HG02981 (cell line): ENCODE measurements around the gene UNC13A.
"Not testable (repeated sequence)": the region's sequence is repeated elsewhere in the genome, so short reads cannot be mapped to it uniquely, and the experiment has no call there.

Source experiments
- ATAC-seq: cut with Tn5 transposase; IDR thresholded peaks from one replicate; pipeline ENCODE4 v1.9.1; 2021; ENCODE audit warnings: mild to moderate bottlenecking, moderate library complexity; ENCODE audit not compliant: unreplicated experiment

UNC13A gene

DNA sequence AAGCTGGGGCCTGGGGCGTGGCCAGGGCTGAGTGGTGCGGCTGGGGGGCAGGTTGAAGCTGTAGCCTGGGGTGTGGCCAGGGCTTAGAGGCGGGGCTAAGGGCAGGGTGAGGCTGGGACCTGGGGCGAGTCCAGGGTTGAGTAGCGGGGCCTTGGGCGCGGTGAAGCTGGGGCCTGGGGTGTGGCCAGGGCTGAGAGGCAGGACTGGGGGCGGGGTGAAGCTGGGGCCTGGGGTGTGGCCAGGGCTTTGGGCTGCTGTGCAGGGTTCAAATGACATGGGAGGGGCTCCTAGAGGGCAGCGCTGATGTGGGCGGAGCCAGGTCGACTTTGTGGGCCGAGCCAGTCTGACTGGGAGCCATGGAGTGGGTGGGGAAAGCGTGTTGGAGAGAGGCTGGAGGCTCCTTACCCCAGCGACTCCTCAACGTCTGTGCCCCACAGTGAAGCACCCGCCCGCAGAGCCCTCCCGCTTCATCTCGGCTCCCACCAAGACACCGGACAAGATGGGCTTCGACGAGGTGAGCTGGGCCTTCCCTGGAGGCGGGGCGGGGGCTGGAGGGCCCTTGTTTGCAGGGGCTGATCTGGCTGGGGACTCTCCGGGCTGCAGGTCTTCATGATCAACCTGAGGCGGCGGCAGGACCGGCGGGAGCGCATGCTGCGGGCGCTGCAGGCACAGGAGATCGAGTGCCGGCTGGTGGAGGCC, 111.2 kb downstream of the UNC13A start:
- ATAC-seq: no peak

DNA sequence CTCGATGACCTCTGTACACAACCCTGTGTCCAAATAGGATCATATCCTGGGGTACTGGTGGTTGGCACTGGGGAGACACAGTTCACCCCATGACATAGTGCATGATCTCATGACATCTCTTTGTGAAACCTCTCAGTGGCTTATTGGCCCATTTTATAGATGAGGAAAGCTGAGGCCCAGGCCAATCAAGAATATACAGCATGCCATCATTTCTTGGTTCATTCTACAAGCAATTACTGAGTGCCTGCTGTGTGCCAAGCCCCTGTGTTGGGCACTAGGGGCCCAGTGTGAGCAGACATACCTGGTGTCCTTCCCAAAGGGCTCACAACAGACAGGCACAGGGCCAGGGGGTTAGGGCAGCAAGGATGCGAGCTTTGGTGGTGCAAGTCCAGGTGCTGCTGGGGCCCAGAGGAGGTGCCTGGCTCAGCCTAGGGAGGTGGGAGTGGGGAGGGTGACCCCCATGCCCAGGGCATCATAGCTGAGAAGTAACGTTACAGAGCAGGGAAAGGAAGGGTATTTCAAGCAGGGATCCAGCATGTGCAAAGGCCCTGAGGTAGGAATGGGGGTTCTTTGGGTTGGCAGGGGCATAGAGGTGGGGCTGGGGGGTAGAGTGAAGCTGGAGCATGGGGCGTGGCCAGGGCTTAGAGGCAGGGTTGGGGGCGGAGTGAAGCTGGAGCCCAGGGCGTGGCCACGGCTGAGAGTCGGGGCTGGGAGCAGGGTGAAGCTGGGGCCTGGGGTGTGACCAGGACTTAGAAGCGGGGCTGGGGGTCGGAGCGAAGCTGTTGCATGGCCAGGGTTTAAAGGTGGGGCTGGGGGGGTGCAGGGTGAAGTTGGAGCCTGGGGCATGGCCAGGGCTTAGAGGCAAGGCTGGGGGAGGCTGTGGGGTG, 112.0 kb downstream of the UNC13A start:
- no peak for ATAC-seq

DNA sequence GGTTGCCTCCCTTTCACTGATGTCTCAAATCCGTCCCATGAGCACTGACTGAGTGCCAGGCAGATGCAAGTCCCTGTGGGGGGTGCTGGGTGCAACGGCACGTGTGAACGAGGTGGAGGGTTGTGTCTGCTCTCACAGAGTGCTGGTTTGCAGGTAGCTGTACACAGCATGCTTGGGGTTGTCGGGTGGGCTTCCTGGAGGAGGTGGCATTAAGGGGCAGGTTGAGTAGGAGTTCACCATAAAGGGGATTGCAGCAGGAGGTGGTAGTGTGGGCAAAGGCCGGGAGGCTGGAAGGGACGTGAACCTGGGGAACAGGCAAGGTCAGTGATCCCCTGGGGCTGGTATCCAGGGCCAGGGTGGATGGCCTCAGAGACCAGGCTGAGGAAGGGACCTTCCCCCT, 115.5 kb downstream of the UNC13A start:
- ATAC-seq: no peak

DNA sequence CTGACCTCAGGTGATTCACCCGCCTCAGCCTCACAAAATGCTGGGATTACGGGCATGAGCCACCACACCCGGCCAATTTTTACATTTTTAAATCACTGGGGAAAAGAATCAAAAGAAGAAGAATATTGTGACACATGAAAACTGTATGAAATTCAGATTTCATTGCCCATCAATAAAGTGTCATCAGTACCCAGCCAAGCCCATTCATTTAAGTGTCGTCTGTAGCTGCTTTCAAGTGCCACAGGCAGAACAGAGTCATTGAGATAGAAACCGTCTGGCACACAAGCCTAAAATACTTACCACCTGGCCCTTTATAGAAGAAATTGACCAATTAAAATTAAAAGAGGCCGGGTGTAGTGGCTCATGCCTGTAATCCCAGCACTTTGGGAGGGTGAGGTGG, 117.4 kb downstream of the UNC13A start:
- no peak for ATAC-seq

DNA sequence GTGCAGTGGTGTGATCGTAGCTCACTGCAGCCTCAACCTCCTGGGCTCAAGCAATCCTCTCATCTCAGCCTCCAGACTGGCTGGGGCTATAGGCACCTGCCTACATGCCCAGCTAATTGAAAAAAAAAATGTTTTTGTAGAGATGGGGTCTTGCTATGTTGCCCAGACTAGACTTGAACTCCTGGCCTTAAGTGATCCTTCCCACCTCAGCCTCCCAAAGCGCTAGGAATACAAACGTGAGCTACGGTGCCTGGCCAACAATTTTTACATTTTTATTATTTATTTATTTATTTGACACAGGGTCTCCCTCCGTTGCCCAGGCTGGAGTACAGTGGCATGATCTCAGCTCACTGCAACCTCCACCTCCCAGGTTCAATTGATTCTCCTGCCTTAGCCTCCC, 117.9 kb downstream of the UNC13A start:
- not testable (repeated sequence) for ATAC-seq

DNA sequence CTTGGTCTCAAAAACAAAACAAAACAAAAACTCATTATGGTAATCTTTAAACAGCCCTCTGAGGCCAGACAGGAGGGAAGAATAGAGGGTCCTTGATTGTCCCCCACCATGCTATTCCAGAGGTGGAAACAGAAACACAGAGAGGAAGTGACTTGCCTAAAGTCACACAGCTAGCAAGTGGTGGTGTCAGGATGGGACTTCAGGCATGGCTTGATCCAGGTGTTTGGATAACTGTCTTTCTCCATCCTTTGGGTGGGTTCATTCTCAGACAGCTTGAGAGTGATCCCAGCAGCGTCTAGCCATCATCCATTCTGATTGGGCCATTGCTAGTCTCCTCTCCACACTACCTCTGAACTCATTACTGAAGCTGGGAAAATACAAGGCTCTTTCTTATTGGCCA, 120.2 kb downstream of the UNC13A start:
- no peak for ATAC-seq

DNA sequence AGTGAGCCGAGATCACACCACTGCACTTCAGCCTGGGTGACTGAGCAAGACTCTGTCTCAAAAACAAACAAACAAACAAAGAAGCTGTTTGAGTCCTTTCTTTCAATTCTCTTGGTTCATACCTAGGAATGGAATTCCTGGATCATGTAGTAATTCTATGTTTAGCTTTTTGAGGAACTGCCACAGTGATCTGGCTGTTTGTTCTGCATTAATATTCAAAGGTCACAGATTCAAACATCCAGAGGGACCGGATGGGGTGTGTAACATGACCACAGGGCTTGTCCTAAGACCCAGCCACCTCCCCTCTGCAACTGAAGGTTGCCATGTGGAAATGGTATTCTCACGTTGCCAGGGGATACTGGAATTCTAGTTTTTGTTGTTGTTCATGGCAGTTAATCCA, 122.5 kb downstream of the UNC13A start:
- no peak for ATAC-seq

DNA sequence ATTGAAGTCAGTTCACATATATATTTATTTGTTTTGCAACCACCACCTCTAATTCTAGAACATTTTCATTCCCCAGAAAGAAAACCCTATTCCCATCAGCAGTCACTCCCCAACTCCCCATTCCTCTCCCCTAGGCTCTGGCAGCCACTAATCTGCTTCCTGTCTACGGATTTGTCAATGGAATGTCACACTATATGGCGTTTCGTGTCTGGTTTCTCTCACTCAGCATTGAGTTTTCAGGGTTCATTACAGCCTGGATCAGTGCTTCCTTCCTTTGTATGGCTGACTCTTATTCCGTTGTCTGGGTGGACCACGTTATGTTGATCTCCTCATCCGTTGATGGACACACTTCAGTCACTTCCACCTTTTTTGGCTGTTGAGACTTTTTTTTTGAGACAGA, 123.4 kb downstream of the UNC13A start:
- ATAC-seq: no peak

DNA sequence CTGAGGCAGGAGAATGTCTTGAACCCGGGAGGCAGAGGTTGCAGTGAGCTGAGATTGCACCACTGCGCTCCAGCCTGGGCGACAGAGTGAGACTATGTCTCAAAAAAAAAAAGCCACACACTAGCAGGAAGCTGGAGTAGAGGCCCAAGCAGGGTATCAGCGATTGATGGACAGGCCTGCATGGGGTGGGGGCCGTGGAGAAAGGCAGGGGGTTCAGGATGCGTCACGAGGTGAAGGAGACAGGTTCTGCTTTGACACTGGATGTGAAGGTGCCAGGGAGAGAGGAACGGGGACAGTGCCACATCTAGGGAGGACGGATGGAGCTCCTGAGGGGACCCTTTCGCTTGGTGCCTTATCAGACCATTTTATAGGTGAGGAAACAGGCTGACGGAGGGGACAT, 125.6 kb downstream of the UNC13A start:
- ATAC-seq: no peak

DNA sequence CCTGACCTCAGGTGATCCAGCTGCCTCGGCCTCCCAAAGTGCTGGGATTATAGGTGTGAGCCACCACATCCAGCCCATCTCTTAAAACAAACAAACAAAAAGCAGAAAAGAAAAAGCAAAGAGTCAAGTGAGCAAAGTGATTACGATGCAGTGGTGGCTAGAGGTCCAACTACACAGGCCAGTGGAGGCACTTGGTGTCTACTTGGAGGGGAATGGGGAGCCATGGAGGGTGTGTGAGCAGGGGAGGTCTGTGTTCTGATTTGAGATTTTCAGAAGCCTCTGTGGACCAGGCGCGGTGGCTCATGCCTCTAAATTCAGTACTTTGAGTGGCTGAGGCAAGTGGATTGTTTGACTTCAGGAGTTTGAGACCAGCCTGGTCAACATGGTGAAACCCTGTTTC, 126.1 kb downstream of the UNC13A start:
- ATAC-seq: no peak

DNA sequence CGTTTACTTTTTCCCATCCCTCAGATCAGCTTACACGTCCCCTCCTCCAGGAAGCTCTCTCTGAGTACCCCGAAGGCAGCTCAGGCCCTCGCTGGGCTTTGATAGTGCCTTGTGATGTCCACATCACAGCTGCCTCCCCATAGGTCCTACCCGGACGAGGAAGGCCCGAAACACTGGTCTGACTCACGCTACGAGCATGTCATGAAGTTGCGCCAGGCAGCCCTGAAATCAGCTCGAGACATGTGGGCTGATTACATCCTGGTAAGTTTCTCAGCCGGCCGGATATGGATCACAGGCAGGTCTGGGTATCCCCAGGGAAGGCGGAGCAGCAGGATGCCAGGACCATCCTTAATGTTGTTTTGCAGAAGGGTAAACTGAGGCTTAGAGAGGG, 128.0 kb downstream of the UNC13A start:
- ATAC-seq: no peak

DNA sequence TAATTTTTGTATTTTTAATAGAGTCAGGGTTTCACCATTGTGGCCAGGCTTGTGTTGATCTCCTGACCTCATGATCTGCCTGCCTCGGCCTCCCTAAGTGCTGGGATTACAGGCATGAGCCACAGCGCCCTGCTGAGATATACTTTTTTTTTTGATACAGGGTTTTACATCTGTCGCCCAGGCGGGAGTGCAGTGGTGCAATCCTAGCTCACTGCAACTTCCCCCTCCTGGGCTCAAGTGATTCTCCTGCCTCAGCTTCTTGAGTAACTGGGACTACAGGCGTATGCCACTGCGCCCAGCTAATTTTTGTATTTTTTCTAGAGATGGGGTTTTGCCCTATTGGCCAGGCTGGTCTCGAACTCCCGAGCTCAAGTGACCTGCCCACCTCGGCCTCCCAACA, 130.7 kb downstream of the UNC13A start:
- ATAC-seq: no peak

DNA sequence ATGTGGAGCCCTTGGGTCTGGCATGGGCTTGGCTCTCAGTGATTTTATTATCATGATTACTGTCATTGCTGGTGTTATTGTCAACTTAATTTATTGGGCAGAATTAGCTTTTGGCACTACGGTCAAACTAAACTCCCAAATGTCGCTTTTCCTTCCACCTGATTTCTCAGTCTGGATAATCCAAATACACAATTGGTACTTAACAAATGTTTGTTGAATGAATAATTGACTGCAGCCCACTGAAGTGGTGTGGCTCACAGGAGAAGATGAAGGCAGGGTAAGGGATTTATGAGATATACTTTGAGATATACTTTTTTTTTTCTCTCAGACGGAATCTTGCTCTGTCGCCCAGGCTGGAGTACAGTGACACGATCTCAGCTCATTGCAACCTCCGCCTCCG, 131.2 kb downstream of the UNC13A start:
- ATAC-seq: no peak

DNA sequence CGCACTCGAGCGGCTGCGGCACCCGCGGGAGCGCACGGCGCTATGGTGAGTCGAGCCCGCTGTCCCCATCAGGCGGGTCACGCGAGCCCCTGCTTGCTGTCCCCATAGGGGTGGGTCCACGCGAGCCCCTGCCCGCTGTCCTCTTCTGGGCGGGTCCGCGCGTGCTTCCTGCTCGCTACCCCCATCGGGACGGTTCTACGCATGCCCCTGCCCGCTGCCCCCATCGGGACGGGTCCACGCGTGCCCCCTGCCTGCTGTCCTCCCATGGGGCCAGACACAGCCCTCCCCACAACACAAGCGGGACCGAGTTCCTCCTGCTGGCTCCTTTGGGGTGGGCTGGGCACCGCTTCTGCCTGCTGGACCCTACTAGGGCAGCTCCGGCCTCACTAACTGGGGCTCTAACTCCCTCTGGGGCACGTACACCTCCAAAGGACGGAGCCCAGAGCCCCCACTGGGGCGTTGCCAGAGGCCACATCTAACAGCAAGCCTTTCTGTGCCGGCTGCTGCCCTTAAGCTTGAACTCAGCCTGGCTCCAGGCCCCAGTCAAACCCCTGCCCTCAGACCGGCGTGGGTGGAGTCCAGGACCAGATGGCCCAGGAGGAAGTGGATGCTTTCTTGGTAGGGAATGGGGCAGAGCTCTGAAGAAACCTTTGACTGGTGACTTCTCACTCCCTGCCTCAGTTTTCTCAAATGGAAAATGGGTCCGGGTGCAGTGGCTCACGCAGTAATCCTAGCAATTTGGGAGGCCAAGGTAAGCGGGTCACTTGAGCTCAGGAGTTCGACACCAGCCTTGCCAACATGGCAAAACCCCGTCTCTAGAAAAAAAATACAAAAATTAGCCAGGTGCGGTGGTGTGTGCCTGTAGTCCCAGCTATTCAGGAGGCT, 132.0 kb downstream of the UNC13A start:
- peak; percentile 25 for ATAC-seq

DNA sequence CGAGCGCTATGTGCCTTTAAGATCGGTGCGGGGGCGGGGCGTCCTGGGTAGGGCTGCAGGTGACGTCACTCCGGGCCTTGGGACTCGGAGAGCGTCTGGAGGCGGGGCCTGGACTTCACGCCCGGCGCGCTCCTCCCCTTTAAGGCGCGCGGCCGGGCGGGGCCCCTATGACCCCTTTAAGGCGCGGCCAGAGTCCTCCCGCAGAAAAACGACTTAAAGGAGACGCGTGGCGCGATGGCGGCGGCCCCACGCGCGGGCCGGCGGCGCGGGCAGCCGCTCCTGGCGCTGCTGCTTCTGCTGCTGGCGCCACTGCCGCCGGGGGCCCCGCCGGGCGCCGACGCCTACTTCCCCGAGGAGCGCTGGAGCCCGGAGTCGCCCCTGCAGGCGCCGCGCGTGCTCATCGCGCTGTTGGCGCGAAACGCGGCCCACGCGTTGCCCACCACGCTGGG, 132.7 kb downstream of the UNC13A start, which contains the start of gene COLGALT1:
COLGALT1 (plus strand) TSS at position 170 of the 449 bp plus-strand sequence; CDS start at position 235, 65 bp downstream.
- ATAC-seq: peak; percentile 92

DNA sequence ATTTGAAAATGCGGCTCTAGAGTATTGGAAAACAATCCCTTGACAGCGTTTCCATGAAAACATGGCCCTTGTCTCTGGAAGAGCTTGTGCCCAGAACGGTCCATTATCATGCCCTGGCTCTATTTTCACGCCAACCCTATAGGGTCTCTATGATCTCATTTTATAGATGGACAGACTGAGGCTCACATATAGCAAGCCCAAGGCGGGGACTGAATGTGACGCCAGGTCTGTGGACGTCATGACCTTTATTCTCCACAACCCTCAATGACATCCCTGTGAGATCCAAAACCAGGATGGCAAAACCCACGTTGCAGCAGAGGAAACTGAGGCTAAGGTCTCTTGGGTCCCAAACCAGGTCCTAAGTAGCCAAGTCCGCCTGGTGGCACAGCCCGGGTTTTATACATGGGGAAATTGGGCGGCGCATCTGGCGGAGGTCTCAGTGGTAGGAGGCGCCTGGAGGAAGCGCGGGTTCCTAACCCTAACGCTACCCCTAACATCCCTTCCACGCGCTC, 133.1 kb downstream of the UNC13A start:
- no peak for ATAC-seq

DNA sequence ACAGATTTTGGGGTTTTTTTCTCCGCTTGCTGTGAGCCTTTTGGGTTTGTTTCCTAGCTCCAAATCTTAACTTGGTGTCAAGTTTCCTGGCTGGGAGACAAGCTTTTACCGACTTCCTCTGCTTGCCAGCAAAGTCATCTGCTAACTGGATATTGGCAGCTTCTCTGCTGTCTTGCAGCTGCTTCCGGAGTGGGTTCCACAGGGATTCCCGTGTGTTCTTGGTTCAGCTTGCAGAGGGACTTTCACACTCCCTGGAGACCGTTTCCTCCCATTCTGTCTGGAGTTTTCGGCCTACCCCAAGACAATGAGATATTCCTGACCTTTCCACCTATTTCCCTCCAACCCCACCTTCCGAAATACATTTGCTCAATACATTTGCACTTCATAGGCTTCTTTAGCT, 134.9 kb downstream of the UNC13A start:
- ATAC-seq: no peak

DNA sequence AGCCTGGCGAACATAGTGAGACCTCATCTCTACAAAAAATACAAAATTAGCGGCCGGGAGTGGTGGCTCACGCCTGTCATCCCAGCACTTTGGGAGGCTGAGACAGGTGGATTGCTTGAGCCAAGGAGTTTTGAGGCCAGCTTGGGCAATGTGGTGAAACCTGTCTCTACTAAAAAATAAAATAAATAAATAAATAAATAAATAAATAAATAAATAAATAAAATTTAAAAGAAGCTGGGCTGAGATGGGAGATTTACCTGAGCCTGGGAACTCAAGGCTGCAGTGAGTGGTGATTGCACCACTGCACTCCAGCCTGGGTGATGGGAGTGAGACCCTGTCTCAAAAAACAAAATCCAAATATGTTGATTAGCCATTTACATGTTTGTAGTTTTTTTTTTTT, 135.4 kb downstream of the UNC13A start:
- not testable (repeated sequence) for ATAC-seq
